Progenitor cell of endocrine pancreas (in vitro differentiated cells): ENCODE results near the gene TEC. TPM values are rescaled to one million over a fixed set of nuclear protein-coding genes. Genes with fewer than 3 reads are reported as not detected.
"Not testable (repeated sequence)": the region's sequence is repeated elsewhere in the genome, so short reads cannot be mapped to it uniquely, and the experiment has no call there.

Source experiments
- DNase-seq: peaks from one replicate; pipeline ENCODE4 v3.0.0; 2021; ENCODE audit warnings: low spot score; ENCODE audit not compliant: unreplicated experiment
- H3K27ac Mint-ChIP-seq: 2 replicates; pipeline ENCODE4 v1.8.0; 2021; ENCODE audit warnings: mild to moderate bottlenecking, moderate library complexity, mixed read lengths
- H3K27me3 Mint-ChIP-seq: 2 replicates; pipeline ENCODE4 v1.8.0; 2021; ENCODE audit warnings: mixed read lengths
- H3K36me3 Mint-ChIP-seq: 2 replicates; pipeline ENCODE4 v1.8.0; 2022; ENCODE audit warnings: mixed read lengths; ENCODE audit not compliant: insufficient read depth
- H3K4me1 Mint-ChIP-seq: 2 replicates; pipeline ENCODE4 v1.8.0; 2021; ENCODE audit warnings: low read depth, mixed read lengths
- H3K4me3 Mint-ChIP-seq: 2 replicates; pipeline ENCODE4 v1.8.0; 2021; ENCODE audit warnings: low read depth, mild to moderate bottlenecking, moderate library complexity, mixed read lengths
- H3K9me3 Mint-ChIP-seq: 2 replicates; pipeline ENCODE4 v1.8.0; 2021; ENCODE audit warnings: low read depth, mixed read lengths
- CTCF ChIP-seq: fragments of 200-600 bp; sonication (generic); IDR thresholded peaks from one replicate; pipeline ENCODE4 v1.5.0; 2021; ENCODE audit warnings: antibody characterized with exemption, mild to moderate bottlenecking; ENCODE audit not compliant: unreplicated experiment
- total RNA-seq: library from RNA; stranded (reverse); gene quantifications from 2 replicates; pipeline ENCODE4 v1.2.1, GENCODE V29; 2021

TEC gene
- total RNA-seq, 1 donor from 2014 or later: 3.4 TPM

DNA sequence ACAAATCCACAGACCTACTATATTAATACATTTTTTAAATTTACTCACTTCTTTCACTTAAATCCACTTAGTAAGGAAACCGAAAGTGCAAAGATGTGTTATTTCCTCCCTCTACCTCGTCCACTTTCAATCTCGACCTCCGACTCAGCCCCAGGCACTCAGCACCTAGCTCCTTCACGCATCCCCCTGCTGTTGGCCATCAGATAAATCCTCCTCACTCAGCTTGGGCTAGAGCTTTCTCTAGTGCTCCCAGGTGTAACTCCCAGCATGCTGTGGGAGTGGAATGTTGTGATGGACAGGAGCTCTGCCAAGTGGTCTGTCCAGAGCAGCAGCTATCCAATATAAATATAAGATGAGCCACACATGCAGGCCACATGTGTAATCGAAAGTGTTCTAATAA, 26.7 kb upstream of the TEC start:
- no peaks in the 10 kb centered on the region for H3K4me1 Mint-ChIP-seq
- H3K27ac Mint-ChIP-seq: no peak overlapping the region
- no peaks in the 10 kb centered on the region for H3K9me3 Mint-ChIP-seq
- H3K36me3 Mint-ChIP-seq: no peaks in the 10 kb centered on the region
- no peak for TF ChIP-seq CTCF
- no peak for DNase-seq
- H3K27me3 Mint-ChIP-seq: no peaks in the 10 kb centered on the region
- no peak overlapping the region for H3K4me3 Mint-ChIP-seq

DNA sequence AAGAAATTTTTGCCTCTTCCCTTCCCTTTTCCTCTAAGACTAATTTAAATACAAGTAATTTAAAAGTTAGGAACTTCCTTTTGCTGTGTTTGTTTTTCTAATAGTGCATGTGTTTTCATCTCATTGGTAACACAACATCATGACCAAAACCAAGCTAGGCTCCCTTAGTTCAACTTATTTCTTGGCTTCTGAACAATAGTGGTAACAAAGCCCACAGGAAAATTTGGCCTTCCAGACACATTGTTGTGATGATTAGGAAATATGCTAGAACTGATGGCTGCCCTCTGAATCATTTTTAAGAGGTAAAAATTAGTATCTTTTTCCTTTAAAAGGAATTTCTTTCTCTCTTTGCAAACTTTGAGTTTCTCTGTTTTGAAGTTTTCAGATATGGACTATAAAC, 25.5 kb upstream of the TEC start:
- TF ChIP-seq CTCF: no peak
- Mint-ChIP-seq H3K36me3 (no peaks in the 10 kb centered on the region), H3K27ac (no peak overlapping the region), H3K4me3 (no peak overlapping the region), H3K27me3 (no peaks in the 10 kb centered on the region), H3K4me1 (no peaks in the 10 kb centered on the region), H3K9me3 (no peaks in the 10 kb centered on the region)
- no peak for DNase-seq

- H3K36me3 Mint-ChIP-seq, DNase-seq, H3K27ac Mint-ChIP-seq, H3K9me3 Mint-ChIP-seq, H3K27me3 Mint-ChIP-seq, H3K4me1 Mint-ChIP-seq, H3K4me3 Mint-ChIP-seq: not testable (repeated sequence)
These were observed 22.7 kb upstream of the TEC start for GRCh38 chr4:48292218-48292790.

GRCh38 chr4:48290146-48290772, 20.6 kb upstream of the TEC start:
- TF ChIP-seq CTCF: peak; percentile 37
- Mint-ChIP-seq H3K36me3 (no peaks in the 10 kb centered on the region), H3K4me3 (no peak overlapping the region), H3K27ac (no peak overlapping the region), H3K27me3 (no peaks in the 10 kb centered on the region), H3K4me1 (peaks cover 7% of the 10 kb centered on the region), H3K9me3 (peaks cover 3% of the 10 kb centered on the region)
- no peak for DNase-seq

DNA sequence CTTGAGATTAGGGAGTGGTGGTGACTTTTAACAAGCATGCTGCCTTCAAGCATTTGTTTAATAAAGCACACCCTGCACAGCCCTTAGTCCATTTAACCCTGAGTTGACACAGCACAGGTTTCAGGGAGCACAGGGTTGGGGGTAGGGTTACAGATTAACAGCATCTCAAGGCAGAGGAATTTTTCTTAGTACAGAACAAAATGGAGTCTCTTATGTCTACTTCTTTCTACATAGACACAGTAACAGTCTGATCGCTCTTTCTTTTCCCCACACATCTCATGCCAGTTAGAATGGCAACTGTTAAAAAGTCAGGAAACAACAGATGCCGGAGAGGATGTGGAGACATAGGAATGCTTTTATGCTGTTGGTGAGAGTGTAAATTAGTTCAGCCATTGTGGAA, 16.4 kb upstream of the TEC start:
- DNase-seq, H3K4me1 Mint-ChIP-seq, H3K27ac Mint-ChIP-seq, H3K27me3 Mint-ChIP-seq, H3K4me3 Mint-ChIP-seq: not testable (repeated sequence)
- Mint-ChIP-seq H3K9me3 (peaks cover 38% of the 10 kb centered on the region), H3K36me3 (peaks cover 11% of the 10 kb centered on the region)

- not testable (repeated sequence) for H3K4me3 Mint-ChIP-seq, H3K4me1 Mint-ChIP-seq, H3K27me3 Mint-ChIP-seq, H3K27ac Mint-ChIP-seq, DNase-seq
- peaks cover 39% of the 10 kb centered on the region for H3K9me3 Mint-ChIP-seq
- peaks cover 12% of the 10 kb centered on the region for H3K36me3 Mint-ChIP-seq
These were observed 16.0 kb upstream of the TEC start for GRCh38 chr4:48285640-48286039.

DNA sequence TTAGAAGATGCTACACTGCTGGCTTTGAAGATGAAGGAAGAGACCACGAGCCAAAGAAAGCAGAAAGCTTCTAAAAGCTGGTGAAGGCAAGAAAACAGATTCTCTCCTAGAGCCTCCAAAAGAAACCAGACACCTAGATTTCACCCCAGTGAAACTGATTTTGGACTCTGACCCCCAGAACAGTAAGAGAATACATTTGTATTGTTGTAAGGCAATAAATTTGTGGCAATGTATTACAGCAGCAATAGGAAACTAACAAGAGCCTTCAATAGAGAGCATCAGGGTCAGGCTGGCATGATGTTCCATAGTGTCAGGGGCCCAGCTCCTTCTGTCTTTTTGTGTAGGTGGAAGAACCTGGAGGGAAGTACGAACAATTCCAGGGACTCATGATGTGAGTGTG, 6.0 kb upstream of the TEC start:
- TF ChIP-seq CTCF: no peak
- H3K27ac Mint-ChIP-seq: no peak overlapping the region
- no peaks in the 10 kb centered on the region for H3K4me1 Mint-ChIP-seq
- no peak for DNase-seq
- peaks cover 3% of the 10 kb centered on the region for H3K36me3 Mint-ChIP-seq
- no peaks in the 10 kb centered on the region for H3K27me3 Mint-ChIP-seq
- no peak overlapping the region for H3K4me3 Mint-ChIP-seq
- peaks cover 3% of the 10 kb centered on the region for H3K9me3 Mint-ChIP-seq
